Measurements from ENCODE around the gene HSFX3. TPM values are rescaled to one million over a fixed set of nuclear protein-coding genes. Genes with fewer than 3 reads are reported as not detected.

Gene HSFX3
- total and polyA plus RNA-seq, 2 of the 13 experiments (the other 11 are each of a cell fraction or from before 2014, with no cell fraction given): not detected

DNA sequence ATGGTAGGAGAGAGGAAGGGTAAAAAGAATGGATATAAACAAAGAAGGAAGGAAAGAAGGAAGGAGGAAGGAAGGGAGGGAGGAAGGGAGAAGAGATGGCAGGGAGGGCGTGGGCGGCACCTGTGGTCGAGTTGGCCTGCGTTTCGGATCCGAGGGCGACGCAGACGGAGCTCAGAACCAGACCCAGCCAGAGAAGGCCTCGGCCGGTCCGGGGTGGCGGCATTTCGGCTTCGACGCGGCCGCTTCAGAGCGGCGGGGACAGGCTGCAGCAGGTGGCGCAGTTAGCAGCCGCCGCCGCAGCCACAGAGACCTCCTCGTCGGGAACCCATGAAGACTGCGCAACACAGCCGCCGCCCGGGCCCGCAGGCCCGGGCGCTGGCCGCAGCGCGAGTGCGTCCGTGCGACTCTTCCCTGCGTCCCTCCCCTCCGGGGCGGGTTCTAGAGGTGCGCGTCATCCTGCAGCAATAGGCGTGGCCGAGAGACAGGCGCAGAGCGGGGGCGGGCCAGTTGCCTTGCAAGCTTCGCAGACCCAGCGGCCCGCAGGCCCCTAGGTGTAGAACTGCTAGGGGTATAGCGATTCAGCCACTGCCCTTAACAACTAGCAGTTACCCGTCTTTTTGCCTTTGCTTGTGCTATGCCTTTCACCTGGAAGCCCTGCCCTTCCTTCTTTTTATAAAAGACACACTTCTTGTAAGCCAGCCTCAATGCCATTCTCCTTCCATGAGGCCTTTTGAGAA, 44.6 kb downstream of the HSFX3 start, which contains the start of gene IDS (continued):
- TF ChIP-seq, protein P1, sequence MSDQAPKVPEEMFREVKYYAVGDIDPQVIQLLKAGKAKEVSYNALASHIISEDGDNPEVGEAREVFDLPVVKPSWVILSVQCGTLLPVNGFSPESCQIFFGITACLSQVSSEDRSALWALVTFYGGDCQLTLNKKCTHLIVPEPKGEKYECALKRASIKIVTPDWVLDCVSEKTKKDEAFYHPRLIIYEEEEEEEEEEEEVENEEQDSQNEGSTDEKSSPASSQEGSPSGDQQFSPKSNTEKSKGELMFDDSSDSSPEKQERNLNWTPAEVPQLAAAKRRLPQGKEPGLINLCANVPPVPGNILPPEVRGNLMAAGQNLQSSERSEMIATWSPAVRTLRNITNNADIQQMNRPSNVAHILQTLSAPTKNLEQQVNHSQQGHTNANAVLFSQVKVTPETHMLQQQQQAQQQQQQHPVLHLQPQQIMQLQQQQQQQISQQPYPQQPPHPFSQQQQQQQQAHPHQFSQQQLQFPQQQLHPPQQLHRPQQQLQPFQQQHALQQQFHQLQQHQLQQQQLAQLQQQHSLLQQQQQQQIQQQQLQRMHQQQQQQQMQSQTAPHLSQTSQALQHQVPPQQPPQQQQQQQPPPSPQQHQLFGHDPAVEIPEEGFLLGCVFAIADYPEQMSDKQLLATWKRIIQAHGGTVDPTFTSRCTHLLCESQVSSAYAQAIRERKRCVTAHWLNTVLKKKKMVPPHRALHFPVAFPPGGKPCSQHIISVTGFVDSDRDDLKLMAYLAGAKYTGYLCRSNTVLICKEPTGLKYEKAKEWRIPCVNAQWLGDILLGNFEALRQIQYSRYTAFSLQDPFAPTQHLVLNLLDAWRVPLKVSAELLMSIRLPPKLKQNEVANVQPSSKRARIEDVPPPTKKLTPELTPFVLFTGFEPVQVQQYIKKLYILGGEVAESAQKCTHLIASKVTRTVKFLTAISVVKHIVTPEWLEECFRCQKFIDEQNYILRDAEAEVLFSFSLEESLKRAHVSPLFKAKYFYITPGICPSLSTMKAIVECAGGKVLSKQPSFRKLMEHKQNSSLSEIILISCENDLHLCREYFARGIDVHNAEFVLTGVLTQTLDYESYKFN (CRISPR knock-in tag; conservative IDR thresholded peaks at IDR 0.05): no peak
- TF ChIP-seq NBN (conservative IDR thresholded peaks at IDR 0.05): no peak
- no peak for TF ChIP-seq ISX (CRISPR knock-in tag; conservative IDR thresholded peaks at IDR 0.05)
- no peak for TF ChIP-seq ZNF446 (CRISPR knock-in tag; IDR thresholded peaks at IDR 0.05)
- no peak for TF ChIP-seq MAFF (IDR thresholded peaks at IDR 0.05; ENCODE audit: low read depth, low read length)
- no peak for TF ChIP-seq ZSCAN5A (CRISPR knock-in tag; IDR thresholded peaks at IDR 0.05; ENCODE audit: borderline replicate concordance)
- TF ChIP-seq, protein P2, sequence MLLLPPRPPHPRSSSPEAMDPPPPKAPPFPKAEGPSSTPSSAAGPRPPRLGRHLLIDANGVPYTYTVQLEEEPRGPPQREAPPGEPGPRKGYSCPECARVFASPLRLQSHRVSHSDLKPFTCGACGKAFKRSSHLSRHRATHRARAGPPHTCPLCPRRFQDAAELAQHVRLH (CRISPR knock-in tag; IDR thresholded peaks at IDR 0.05; ENCODE audit: borderline replicate concordance, low read depth): no peak
- TF ChIP-seq FOXK2 (IDR thresholded peaks at IDR 0.05): no peak
- no peak for TF ChIP-seq ZBTB21 (CRISPR knock-in tag; IDR thresholded peaks at IDR 0.05)
- no peak for TF ChIP-seq HES4 (CRISPR knock-in tag; IDR thresholded peaks at IDR 0.05; ENCODE audit: borderline replicate concordance)
- peak; percentile 34 for TF ChIP-seq XRCC5 (optimal IDR thresholded peaks at IDR 0.05; ENCODE audit: low read length)
- peak; percentile 57 to 63 for TF ChIP-seq POLR2A (IDR thresholded peaks at IDR 0.05; ENCODE audit: insufficient read depth in 1 of 2, low read depth in 2 of 2, low read length in 2 of 2)
- TF ChIP-seq PLRG1 (conservative IDR thresholded peaks at IDR 0.05): no peak
- TF ChIP-seq ZNF710 (CRISPR knock-in tag; IDR thresholded peaks at IDR 0.05; ENCODE audit: borderline replicate concordance): no peak
- TF ChIP-seq YY1 (IDR thresholded peaks at IDR 0.05; ENCODE audit: insufficient read depth, insufficient replicate concordance, low read depth, low read length): peak; percentile 33
- no peak for TF ChIP-seq CENPT (CRISPR knock-in tag; IDR thresholded peaks at IDR 0.05; ENCODE audit: low read depth)
- TF ChIP-seq PRMT3 (CRISPR knock-in tag; IDR thresholded peaks at IDR 0.05; ENCODE audit: borderline replicate concordance, low read depth): no peak
- TF ChIP-seq HNRNPK (IDR thresholded peaks at IDR 0.05; ENCODE audit: low read depth, low read length, poor library complexity, severe bottlenecking): no peak
- TF ChIP-seq RXRB (CRISPR knock-in tag; IDR thresholded peaks at IDR 0.05; ENCODE audit: borderline replicate concordance): no peak
- TF ChIP-seq BRF2 (CRISPR knock-in tag; IDR thresholded peaks at IDR 0.05): no peak
